HG03108 (cell line): ENCODE data around the gene EML1.
"Not testable (repeated sequence)": the region's sequence is repeated elsewhere in the genome, so short reads cannot be mapped to it uniquely, and the experiment has no call there.

Experiments
- ATAC-seq: cut with Tn5 transposase; IDR thresholded peaks from one replicate; pipeline ENCODE4 v1.9.1; 2021; ENCODE audit warnings: moderate library complexity; ENCODE audit not compliant: unreplicated experiment

The EML1 gene

DNA sequence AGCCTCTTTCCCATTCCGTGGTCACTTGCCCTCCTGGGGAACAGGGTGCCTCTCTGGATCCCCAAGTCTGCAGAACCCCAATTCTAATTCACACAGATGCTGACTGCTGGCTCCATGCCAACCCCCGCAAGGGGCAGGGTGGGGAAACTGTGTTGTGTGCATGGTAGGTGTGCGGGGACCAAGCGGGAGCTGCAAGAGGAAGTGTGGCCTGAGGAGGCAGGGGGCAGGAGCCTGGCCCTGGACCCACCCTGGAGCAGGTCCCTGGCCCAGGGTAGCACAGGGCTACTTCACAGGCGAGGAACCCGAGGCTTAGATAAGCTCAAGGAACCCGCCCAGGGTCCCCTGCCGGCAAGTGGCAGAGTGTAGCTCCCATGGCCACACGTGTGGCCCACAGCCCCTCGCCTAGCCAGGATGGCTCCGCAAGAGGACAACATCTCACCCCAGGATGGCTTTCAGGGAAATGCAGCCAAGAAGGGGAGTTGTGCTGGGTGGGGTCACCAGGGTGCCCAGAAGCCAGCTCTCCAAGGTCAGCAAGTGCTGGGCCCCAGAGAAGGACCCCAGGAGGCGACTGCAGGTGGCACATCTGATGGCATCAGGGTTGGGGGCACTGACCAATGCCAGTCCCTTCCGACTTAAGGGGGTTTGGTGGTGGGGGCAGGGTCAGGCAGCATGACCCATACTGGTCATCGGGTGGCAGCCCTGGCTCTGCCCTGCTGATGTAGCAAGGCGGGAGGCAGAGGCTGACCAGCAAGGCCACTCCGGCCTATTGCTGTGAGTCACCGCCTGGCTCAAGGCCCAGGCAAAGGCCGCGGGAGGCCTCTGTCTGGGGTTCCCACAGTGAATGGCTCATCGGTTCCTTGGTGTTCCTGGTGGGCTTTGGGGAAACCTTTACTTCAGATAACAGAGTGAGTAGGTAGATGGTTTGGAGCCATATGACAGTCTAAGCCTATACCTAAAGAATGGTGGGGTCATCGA, 37.3 kb upstream of the EML1 start:
- no peak for ATAC-seq

DNA sequence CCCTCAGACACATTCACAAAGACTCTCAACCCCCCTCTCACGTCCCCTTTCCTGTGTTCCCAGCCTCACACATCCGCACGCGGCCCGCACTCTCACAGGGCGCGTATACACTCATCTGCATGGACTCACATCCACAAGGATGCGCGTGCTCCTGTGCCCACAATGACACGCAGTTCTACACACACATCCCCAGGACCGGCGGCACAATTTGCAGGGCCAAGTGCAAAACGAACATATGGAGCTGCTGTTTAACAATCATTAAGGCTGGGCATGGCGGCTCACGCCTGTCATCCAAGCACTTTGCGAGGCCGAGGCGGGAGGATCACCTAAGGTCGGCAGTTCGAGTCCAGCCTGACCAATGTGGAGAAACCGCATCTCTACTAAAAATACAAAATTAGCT, 36.4 kb upstream of the EML1 start:
- ATAC-seq, result no peak

DNA sequence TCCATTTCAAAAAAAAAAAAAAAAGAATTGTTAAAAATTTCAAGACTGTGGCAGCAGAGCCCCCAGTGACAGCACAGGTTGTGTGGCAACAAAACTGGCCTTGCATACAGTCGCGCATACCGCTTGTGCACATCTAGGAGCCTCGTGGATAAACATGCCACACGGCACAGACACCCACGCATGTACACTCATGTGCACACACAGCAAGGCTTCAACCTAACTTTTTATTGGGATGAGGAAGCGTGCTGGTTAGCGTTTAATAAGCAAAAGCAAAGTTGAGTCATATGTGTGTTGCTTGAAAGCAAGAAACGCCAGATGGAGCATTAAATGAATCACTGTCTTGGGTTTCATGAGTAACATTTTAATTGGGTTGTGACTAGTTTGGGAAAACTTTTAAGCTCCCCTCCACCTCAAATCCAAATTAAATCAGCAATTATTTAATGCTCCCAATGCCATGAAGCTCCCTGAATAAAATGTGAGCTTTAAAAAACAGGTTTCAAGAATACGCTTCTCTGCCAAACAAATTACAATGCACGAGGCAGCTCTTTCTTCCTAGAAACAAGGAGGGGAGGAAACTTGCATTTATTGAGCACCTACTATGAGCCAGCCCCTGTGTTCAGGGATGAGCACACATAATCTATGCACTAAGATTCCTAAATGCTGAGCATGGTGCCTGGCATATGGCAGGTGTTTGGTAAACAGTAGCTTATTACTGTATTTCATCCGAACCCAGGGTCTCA, 35.7 kb upstream of the EML1 start:
- ATAC-seq, result no peak

DNA sequence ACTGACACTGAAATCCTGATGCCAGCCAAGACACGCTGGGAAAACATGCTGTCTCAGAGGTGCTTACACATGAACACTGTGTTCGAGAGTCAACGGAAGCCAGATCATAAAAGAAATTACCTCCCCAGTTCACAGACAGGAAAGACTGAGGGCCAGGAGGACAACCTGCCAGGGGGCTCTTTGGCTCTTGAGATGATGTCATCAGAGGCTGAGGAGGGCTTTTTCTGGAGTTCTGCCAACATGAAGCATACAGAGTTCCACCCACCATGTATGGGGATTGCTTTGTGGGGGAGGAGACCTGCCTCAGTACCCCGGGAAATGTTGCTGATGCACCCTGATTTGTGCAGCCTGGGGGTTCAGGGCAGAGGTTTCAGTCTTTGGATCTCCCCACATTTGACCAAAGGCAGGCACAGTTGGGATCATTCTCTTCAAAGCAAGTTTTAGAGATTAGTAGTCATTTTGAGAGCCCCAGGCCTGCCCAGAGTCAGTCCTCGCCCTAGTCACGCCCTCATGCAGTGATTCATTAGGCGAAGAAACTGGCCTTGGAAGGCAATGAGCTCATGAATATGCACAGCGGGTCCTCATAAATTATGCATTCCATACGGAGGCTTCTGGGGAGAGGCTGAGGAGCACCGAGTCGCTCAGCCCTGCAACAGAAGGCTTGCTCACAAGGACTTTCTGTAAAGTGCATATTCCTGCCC, 34.9 kb upstream of the EML1 start:
- ATAC-seq, result no peak

DNA sequence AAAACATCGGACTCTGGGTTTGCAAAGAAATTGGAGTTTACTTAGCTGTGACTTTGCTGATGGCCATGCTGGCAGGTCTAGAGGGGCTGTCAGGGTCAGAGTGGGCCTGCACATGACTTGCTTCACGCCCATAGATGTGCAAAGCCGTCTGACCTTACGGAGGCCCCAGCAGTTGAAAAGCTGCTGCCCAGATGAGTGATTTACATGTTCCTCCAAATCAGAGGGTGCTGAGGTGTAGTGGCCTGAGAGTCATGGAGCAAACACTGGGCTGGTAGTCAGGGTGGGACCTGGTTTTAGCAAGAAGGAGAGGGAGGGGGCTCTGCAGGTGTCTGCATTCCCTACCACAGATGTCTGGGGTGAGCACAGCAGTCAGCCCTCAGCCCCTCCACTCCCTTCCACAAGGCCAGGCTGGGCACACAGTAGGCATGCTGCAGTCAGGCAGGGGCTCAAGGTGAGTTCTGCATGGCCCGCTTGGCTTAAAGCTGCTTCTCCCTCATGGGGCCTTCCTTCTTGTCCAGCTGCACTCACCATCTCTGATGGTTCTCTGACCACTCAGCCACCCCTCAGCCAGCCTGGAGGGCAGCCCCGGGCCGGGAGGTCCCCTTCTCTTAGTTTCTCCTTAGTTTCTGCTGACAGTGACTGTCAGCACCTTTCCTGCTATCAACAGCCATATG, 34.2 kb upstream of the EML1 start:
- ATAC-seq, result no peak

DNA sequence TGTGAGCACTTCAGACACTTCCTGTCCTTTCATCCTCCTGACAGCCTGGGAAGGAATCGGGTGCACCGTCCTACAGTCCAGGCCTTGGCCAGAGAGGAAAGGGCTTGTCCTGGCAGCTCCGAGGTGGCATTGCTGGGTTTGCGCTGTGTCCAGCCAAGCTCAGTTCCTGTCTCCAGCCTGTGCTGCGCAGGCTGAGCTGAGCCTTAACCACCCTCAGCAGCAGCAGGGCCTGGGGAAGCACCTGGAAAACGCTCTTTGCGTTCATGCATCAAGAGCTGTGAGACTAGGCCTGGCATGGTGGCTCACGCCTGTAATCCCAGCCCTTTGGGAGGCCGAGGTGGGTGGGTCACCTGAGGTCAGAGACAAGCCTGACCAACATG, 33.7 kb upstream of the EML1 start:
- no peak for ATAC-seq

DNA sequence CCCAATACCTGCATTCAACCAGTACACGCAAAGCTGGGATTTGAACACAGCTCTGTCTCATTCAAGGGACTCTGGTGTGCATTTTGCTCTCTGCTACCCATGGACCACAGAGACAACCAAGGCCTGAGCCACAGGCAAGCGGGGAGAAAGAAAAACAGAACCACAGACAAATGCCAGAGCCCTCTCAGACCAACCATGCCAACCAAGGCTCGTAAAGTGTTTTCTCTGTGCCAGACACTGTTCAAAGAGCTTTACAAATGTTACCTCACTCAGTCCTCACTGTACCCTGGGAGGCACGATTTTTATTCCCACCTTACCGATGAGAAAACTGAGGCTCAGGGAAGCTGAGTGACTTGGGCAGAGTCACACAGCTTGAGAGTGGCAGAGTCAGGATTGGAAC, 32.4 kb upstream of the EML1 start:
- no peak for ATAC-seq

DNA sequence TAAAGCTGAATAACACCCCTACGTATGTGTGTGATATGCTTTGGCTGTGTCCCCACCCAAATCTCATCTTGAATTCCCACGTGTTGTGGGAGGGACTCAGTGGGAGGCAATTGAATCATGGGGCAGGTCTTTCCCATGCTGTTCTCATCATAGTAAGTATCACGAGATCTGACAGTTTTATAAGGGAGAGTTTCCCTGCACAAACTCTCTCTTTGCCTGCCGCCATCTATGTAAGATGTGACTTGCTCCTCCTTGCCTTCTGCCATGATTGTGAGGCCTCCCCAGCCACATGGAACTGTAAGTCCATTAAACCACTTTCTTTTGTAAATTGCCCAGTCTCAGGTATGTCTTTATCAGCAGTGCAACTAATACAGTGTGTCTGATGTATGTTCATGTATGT, 30.3 kb upstream of the EML1 start:
- not testable (repeated sequence) for ATAC-seq

DNA sequence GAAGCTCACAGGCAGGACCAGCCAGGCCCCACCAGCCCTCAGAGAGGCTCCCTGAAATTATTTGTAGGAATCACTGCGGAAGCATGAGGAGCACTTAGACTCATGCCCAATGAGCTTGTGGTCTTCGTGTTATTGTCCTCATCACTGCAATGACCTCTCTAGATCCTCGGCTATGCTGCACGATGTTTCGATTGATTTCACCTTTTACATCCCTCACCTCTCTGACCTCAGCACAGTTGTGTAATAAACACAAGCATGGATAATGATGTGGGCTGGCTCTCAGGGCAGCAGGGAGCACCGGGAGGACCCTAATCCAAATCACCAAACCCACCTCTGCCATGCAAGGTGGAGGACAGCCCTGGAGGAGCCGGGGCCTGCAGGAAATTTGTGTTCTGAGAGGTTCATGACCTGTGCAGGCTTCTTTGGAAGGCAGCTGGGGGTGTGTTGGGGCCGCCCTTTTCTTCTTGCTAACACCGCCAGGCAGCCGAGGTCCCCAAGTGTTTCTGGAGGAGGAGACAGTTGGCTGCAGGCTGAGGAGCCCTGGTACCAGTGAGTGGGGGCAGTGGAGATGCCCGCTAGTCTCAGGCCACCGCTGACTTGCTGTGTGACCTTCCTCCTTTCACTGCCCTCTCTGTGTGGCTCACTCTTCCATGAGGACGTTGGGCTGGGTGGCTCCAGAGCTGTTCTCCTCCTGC, 29.5 kb upstream of the EML1 start:
- no peak for ATAC-seq

DNA sequence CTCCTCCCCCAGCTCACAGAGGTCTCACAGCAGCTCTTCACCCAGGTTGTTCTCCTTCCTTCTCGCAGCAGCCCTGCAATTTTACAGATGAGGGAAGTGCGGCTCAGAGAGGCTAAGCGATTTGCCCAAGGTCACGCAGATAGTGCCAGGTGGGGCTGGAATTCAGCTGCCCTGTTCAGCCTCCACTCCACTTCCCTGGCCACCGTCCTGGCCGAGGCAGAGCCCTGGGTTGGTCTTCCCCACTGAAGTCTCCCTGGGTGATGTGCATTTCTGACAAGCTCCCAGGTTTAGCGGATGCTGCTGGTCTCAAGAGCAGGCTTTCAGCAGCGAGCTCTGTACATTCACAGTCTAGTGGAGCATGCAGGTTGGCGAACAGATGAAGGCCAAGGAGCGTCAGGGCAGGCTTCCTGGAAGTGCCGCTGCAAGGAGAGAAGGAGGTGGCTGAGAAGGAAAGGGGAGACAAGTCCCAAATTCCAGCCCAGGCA, 28.9 kb upstream of the EML1 start:
- ATAC-seq, result no peak

DNA sequence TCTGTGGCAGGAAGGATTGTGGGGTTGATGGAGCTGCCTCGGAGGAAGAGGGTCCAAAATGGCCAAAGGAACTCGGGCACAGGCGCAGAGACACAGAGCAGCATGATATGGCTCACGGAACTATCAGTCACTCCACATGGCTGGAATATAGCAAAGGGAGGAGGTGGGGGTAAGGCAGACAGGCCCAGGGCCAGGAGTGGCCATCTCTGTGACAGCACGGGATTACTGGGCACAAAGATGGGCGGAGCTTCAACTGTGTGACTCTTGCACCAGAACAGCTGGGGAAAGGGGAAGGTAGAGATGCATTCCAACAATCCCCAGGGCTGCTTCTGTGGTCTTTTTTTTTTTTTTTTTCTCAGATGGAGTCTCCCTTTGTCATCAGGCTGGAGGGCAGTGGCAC, 24.8 kb upstream of the EML1 start:
- no peak for ATAC-seq

DNA sequence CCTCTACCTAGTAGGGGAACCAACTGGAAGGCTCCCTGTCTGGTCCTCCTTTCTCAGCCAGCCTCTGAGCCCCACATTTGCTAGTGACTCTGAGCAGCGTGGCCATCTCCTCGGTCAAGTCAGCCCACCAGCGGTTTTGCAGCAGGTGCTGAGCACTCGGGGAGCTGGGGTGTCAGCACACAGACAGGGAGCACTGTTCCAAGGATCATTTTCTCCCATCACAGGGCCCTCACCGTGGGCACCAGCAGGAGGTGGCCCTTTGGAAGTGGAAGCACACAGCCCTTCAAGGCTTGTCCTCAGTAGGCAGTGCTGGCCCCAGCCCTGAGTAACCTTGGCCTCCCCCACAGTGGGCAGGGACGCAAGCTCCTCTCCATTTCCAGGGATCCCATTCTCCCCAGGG, 24.1 kb upstream of the EML1 start:
- ATAC-seq, result no peak

DNA sequence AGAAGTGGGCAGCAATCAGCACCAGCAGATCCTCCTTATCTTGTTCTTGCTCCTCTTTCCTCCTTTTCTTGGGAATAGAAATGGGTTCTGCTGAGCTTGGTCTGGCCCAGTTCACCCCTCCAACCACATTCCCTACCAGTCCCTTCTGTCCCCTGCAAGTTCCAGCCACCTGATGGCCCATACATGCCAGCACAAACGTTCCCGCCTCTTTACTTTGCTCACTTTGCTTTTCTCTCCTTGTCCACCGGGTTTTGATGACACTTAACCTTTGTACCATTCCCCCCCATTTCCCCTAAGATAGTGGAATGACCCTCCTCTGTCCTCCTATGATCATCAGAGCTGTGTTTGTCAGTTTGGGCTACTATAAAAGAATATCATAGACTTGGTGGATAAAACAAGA, 23.4 kb upstream of the EML1 start:
- ATAC-seq, result no peak

DNA sequence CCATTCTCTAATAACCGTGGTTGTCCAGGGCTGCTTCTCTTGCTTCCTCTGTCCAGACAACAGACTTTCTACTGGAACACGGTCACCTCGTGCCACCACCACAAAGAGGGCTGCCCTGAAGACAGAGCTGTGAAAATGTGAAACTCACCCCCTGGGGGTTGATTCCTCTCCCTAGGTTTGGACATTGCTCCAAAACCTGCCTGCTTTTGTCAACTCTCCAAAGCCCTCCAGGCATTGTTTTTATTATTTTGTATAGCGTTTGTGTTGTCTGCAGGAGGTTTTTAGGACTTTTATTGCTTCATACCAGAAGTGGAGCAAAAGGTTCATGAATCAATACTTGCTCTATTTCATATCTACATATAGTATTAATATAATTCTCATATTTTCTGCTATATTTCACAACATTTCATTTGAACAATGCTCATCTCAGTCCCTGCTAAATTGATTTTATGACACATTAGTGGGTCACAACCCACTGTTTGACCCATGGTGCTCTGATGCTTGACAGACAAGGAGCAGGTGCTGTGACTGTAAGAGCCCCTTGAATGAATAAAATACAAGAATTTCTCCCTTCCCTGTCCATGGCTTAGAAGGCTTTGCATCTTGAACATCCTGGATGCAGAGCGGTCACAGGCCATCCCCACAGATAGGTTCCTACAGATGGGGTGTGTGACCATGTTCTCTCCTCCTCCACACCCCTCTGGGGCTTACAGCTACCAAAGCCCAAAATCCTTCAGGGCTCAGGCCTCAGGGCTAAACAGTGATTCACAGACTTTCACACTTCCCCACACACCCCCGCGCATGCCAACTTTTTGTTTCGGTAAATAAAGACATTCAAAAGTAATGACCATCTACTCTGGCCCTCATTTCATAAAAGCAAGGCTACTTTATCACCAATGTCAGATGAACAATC, 20.6 kb upstream of the EML1 start:
- no peak for ATAC-seq

DNA sequence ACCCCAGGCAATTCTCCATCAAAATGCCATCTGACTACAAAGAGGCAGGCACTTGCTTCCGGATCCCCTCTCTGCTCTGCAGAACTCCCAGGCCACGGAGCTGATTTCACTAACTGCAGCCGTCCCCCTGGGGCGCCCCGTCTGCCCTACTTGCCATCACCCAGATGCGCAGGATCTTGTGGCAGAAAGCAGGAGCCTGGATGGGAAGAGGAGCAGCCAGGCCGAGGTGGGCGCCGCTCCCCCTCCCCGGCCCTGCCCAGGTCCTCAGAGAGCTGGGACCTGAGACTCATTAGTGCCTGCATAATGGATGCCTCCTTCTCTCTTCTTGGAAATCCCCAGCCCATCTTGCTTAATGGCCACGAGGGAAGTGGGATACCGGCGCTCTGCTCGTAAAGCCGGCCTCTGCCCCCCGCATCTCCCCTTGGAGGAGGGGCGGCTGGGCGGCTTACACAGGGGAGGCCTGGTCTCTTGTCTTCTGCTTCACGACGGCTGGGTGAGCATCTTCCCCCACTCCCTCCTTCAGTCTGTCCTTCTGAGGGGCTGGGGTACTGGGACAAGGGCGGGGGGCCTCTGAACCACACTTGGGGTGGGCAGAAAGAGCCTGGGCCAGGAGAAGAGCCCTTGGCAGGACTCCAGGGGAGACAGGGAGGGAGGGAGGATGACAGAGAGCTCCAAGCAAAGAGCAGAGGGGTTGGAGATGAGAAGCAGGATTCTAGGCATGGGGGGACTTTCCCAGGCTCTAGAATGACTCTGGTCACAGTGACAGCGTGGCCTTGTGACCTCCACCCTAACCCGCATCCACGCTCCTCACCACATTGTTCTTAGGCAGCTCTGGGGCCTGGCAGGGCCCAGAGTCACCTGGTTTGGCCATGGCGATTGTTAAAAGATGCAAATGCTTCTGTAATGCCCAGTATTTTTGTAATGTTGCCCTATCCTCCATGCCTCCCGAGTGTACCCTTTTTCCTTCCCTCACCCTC, 19.4 kb upstream of the EML1 start:
- ATAC-seq, result no peak

DNA sequence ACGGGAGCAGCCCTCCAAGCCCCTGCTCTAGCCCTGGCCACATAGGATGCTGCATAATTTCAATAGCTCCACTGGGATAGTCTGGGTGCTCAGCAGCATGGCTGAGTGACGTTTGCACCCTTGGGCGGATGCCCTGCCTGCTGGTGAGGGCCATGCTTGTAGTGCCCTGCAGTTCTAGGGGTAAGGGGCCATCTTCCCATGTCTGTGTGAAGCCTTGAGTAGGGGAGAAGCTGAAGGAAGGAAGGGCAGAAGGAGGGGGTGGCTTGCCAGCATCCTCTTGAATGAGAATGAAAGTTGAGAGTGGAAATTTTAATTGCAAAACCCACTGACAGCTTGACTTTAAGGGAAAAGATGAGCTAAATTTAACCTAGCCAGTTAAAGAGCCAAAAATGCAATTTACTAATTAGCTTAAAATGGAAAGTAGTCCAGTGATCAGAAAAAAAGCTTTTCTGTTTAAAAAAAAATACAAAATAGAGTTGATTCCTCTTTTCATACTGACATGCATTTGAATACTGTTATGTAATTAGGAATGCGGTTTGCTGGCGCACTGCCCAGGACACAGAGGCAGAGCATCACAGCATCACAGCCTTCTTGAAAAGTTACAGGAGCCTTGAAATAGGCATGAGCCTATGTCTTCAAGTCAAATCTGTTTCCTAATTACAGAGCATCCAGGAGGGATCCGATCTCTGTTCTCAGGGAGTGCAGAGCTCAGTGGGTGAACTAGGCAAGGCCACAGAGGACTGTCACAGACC, 18.5 kb upstream of the EML1 start:
- ATAC-seq, result no peak

DNA sequence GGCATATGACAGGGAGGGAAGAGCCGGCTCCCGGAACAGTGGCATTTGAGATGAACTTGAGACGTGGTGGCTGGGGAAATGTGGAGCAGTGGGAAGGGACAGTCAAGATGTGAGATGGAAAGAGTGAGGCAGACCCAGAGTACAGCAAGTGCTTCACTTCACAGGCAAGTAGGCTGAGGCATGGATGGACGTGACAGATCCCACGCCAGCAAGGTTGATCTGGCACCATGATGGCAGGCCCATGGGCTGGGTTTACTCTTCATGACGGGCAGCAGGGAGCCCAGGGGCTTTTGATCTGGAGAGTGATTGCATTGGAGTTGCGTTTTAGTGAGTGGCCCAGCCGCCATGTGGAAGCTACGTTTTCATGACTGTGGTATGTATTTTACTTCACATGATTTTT, 17.9 kb upstream of the EML1 start:
- no peak for ATAC-seq
